Stimulated activated CD8-positive, alpha-beta memory T cell treated with anti-CD3 and anti-CD28 coated beads, Interleukin-4, amount 100 ng/mL, for 48 hours (primary cell): ENCODE results near the gene BIRC7.

Experiments
- DNase-seq: peaks from one replicate; pipeline ENCODE4 v3.0.0-alpha.2; 2020

BIRC7 gene, protein sequence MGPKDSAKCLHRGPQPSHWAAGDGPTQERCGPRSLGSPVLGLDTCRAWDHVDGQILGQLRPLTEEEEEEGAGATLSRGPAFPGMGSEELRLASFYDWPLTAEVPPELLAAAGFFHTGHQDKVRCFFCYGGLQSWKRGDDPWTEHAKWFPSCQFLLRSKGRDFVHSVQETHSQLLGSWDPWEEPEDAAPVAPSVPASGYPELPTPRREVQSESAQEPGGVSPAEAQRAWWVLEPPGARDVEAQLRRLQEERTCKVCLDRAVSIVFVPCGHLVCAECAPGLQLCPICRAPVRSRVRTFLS

DNA sequence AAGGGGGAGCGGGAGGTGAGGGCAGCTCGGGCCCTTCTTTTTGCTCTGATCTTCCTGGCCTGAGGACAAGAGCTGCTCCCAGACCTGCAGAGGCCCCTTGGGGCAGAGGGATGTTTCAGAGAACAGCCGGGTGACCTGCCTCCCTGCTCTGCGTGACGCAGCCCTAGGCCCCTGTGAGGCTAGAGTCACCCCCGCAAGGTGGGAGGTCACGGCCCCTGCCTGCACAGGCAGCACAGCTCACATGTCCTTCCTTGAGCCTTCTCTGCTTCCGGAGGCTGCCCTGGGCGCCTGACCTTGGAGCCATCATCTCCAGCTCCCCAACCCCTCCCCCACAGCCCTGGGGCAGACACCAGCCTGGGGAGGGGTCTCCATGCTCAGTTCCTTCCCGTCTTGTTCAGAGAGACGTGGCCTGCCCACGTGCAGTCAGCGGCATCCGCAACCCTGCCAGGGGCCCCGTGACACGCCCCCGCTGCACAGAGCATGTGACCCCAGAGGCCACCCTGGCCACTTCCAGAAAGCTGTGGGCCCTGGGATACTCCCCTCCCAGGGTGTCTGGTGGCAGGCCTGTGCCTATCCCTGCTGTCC lies at the start of gene BIRC7:
Gene BIRC7, plus strand, starts transcription at position 507 of the 585 bp plus-strand sequence. CDS start 192 bp downstream, outside the sequence.
- DNase-seq = no peak

DNA sequence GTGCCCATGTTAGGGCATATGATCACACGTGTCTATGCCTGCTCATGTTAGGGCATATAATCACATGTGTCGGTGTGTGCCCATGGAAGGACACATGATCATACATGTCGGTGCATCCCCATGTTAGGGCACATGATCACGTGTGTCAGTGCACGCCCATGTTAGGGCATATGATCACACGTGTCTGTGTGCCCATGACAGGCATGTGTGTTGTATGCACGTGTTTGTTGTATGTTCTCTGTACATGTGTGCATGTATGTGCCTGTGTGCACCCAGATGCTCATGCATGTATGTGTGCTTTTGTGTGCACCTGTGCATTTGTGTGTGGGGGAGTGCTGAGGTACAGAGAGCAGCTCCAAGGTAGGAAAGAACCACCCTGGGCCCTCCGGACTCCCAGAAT lies 49.6 kb upstream of the BIRC7 start:
- no peak for DNase-seq

DNA sequence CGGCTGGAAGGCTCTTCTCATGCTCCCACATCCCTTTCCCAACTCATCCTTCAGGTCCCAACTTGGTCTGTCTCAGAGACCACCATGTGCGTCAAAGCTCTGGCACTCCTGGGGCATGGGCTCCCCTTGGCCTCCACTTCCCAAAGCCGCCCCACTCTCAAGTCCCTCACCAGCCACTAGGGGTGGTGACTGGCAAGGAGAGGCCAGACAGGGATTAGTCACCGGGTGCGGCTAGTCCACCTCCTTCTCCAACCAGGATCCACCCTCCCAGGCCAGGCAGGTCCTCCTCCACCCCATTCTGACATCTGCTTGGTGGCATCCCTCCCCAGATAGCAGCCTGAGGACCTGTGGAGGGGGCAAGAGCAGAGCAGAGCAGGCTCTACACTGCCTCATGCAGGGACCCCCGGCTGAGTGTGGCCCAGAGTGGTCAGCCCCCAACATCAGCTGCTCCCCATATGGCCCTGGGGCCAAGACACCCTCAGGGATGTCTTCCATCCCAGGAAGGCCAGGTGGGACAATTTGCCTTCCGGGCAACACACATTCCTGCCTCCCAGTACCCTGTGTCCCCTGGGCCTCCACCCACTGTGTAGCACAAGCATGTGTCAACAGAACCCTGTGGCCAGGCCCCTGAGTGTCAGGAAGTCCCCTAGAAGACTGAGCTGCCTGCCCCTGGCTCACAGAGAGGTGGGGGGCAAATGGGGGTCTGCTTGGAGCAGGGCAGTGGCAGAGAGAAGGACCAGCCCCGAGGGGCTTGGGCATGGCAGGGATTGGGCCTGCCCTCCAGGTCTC lies 49.0 kb upstream of the BIRC7 start:
- no peak for DNase-seq

DNA sequence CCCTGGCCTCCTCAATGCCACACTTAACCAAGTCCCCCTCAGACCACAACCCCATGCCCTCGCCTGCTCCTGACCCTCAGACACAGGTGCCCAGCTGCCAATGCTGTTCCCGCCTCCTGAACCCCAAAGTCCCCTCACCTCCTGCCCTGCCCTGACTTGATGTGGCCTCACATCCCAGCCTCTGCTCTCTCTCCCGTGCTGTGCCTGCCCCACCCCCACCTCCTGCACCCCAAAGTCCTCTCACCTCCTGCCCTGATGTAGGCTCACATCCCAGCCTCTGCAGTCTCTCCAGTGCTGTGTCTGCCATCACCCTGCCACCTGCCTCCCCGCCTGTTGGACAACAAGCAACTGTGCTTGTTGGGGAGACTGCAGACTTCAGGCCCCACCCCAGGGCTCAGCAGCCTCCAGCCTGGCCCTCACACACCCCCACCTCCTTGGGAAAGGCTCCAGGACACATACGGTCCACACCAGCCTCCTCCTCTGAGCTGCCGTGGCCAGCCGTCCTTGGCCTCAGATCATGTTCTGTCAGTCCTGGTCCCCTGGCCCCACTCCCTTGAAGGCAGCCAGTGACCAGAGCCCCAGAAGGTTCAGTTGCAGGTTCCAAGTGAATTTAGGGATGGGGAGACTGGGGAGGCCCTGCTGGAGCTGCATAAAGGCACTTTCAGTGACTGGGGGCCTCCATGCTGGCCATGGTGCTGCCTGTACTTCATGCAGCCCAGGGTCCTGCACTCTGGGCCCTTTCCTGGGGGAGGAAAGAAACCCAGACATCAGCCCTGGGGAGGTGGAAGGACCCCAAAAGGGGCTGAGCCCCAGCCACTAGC lies 48.2 kb upstream of the BIRC7 start:
- no peak for DNase-seq

DNA sequence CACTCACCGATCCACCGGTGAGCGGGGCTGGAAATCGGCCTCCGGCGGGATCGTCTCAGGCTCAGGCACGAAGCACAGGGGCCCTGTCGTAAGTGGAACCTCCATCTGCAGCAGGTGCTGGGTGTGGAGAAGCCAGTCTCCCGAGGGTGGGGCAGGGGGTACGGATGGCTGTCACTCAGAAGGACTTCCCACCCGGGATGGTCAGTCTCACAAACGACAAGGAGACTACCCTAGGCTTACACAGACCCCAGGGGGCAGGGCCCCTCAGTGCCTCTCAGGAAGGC lies 47.6 kb upstream of the BIRC7 start:
- DNase-seq = no peak

DNA sequence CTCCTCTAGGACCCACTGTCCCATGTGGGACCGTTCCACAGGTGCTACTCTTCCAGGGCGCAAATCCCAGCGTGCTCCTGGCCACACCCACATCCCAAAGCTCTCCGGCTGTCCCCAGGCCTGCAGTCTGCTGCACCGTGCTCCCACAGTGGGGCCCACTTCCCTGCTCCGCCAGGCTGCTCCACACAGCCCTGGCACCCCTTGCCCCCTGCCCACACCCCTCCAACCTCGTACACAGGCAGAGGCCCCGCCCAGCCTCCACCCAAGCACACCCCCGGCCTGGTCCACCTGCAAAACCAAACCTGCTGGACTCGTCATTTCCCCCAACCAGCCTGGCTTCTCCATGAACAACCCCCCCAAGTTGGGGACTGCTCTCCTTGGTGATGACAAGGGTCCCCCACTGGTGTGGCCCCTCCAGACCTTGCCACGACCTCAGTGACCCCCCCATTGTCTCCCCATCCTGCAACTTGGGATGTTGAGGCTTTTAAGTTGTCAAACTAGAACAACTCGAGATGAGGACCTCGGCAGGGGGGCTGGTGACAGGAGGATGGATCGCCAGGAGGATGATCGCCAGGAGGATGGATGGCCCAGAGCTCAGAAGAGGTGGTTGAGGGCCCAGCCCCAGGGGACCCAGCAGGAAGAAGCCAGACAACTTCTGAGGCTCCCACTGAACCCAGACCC lies 46.9 kb upstream of the BIRC7 start:
- no peak for DNase-seq

DNA sequence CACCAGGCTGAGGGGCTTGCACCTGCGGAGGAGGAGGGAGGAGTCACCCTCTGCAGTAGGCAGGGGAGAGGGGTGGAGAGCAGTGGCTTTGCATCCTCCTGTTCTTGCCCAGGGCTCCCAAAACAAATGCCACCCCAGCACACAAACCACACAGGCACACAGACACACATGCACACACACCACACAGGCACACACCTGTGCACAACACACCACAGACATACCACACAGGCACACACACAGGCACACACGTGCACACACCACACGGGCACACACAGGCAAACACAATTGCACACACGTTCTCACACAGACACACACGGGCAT lies 46.4 kb upstream of the BIRC7 start:
- DNase-seq = no peak

DNA sequence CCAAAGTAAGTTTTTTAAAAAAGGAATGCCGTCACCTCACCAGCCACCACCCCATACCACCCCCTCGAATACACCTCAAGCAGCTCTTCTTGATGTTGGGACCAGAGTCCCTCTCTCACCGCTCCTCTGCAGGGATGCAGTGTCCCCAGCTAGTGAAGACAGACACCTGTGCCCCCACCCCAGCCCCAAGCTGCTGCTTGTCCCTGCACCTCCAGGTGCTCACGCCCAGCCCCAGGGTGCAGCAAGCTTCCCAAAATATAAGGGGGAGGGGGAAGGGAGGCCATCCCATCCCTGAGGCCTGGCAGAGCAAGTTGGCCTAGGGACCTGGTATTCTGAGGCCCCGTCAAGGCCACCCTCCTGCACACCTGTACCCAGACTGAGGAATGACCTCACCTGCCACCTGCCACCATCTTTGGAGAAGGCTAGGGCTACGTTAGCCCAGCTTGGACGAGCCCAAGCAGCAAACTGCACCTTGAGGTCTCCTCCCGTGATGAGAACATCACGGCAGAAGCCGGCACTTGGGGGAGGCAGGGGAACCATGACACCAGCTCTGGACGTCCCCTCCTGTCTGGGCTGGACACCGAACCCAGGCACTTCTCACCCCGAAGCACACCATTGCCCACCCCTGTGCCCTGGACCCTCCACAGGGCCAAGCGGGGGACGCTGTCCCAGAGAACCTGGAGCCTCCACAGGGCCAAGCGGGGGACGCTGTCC lies 45.7 kb upstream of the BIRC7 start:
- DNase-seq = no peak

DNA sequence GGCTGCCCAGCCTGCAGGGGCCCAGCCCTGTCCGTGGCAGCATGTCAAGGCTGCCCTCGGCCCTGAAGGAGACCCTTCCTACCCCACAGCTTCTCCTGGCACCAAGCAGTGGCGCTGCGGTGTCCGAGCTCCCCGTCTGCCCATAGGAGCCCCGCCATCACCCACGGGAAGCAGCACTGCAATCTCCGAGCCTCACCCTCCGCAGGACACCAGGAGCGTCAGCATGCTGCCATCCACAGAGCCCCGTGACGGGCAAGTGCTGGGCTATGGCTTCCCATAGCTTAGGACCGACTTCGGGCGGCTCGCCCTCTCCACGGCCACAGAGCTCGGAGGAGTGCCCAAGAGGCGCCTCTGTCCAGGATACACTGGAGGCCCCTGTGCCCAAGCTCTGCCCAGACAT lies 44.9 kb upstream of the BIRC7 start:
- DNase-seq = no peak

DNA sequence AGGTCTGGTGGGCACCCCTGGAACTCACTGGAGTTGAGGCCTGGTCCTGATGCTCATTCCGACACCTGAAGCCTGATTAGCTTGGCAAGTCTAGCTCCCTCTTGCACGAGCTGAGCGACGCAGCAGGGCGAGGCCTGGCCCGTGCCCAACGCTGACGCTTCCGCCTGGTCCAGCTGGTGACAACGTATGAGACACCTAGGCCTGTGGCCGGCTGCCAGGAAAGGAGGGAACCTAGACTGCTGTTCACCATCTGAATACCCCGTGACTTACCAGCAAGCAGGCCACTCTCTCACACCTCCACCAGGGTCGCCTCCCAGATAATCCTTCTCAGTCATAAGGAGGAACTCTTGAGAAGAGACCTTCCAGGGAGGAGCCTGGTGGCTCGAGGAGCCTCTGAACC lies 44.3 kb upstream of the BIRC7 start:
- DNase-seq = no peak

DNA sequence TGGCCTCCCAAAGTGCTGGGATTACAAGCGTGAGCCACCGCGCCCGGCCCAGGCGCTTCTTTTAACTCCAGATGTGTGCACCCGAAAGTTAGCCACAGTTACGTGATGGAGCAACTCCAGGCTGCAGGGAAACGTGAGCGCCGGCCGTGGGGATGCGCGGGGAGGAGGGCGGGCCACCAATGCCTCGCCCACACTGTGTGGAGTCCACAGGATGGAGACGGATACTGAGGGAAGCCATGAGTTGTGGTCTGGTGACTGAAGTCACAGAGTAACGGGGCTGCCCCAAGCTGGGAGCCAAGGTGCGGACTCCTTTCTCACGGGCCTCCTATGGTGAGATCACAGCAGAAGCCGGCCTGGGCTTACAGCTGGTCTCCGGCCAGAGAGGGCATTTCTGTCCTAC lies 43.0 kb upstream of the BIRC7 start:
- no peak for DNase-seq

DNA sequence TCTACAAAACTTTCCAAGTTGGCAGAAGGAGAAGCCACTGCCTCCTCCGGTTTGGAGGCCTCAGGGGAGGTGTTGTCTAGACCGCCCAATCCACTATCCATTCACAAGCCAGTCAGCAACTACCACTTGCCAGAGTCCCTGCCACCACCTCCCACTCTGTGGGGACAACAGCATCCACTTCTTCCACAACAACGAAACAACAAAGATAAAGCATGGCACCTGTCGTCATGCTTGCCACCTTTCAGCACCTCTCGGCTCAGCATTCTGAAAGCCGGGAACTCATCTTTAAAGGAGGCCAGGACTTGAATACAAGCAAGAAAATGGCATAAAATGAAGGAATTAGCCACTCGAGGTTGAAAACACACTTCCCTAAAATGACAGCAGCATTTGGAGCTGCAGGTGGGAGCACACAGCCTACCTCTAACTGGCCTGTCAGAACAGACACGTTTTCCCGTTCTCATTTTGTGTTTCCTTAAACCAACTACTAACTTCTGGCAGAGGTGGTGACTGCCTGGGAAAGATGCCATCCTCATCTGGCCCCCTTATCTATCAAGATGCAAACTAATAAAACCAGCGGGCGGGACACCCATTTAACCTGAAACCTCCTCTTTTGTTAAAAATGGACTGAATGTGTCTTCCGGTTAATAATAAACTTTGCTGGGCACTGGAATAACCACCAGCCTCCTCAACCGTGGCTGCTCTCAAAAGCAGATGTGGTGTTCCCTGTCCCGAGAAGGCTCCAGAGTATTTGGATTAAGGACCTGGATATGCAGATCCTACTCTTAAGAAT lies 41.5 kb upstream of the BIRC7 start:
- DNase-seq = no peak

DNA sequence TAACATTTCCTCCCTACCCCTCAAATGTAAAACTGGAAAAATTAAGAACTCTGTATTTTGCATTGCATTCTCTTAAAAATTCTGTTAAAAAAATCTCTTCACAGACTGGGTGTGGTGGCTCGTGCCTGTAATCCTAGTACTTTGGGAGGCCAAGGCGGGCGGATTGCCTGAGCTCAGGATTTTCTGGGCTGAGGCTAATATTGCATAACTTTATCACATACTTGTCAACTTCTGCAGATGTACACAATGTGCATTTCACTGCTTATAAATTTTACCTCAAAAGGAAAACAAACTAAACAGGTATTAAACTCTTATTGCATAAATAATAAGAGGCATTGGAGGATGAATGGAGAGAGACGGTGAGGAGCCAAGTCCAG lies 40.9 kb upstream of the BIRC7 start:
- no peak for DNase-seq

DNA sequence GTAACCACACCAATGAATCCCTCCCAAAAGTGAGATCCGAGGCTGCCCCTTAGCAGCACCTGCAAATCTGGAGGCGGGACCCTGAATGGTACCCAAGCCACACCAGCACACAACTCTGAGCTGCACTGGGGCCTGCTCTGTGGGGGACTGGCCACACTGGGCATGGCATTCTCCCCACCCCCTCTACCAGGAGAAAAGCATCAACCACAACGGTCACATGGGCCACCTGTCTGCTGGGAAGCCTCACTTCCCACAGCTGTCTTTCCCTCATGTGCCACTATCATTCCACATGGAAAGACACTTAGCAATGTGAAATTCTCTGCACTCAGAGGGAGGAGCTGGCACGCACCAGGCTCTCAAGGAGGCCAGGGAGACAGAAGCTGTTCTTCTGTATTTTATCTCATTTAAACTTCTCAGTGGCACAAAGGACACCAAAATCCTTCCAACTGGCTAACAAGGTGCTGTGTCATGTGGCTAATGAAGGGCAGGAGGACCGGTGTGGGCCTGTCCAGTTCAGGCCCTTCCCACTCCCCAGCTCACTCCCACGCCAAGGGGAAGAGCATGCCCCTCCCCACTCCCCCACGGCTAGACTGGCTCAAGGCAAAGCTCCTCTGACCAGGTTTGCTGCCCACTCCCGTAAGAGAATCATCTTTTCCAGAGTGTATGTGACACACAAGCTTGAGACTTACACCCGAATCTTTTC lies 38.8 kb upstream of the BIRC7 start:
- no peak for DNase-seq

DNA sequence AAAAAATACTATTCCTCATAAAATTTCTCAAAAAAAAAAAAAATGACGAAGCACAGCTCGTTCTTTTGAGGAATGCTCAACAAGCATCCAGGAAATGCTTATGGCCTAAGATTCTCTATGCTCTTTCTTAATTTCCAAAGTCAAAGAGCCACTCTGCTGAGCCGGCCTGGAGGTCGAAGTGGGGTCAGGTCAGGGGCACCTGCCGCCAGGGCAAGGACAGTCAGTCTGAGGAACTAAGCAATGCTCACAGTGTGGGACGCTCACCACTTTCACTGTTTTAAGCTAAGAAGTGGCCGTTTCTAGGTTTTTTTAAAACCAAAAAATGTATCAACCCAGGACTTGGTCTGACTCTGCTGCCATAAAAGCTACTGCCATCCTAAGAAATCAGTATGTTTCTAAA lies 37.1 kb upstream of the BIRC7 start:
- no peak for DNase-seq

DNA sequence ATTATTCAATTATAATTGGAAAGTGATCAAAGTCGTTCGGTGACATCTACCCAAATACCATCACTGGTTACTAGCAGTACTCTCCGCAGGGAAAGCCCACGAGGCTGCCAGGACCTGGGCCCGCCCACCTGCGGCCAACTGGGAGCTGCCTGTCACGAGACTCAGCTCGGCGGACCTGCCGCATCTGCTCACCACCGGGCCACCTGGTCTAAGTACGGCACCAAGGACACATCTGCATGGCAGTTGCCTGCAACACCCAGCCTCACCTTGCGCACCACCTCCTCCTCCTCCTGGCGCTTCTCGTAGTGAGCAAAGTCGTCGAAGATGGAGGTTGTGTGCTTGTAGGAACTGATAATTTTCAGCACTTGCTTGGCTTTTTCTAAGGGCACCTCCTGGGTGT lies 33.7 kb upstream of the BIRC7 start:
- DNase-seq = no peak

DNA sequence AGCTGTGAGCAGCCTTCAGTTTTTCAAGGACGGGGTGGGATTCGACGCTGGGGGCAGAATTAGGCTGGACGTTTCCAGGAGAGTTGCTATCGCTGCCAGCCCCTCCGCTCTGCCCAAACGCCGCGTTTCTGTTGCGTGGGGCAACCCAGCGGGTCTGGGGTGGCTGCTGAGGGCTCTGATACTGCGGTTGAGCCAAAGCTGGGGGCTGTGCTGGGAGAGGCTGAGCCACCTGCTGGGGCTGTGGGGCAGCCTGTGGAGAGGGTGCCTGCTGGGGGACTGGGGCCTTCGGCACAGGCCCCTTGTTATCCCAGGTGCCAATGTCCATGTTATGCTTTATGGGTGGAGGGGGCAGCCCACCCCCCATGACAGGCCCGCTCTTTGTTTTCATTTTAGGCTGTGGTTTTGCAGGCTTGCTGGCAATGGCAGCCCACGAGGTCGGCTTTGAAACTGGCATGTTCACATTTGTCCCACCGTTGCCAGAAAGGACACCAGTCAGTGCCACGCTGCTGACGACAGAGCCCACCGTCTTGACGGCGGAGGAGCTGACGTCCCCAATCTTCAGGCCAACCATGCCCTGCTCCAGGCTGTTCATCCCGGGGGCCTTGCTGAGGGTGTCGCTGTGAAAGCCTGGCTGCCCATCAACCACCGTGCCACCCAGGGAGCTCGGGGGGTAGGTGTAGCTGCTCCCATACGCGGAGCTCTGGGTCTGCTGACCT lies 32.7 kb upstream of the BIRC7 start:
- no peak for DNase-seq

DNA sequence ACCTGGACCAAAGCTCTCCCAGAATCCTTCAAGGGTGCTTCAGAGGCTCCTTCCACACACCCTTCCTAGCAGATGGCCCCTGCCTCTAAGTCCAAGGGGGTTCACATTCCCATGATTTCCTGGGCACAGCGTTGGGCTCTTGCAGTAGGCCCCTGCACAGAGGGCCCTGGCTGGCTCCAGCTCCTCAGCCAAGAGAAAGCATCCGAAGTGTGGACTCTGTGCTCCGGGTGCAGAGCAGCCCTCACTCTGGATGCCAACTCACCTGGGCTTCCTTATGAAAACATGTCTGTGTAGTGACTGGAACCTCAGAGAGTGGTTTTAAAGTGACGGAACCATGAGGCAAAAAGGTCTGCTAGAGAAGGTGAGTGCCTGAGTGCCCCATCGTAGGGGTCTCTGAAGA lies 31.3 kb upstream of the BIRC7 start:
- no peak for DNase-seq

DNA sequence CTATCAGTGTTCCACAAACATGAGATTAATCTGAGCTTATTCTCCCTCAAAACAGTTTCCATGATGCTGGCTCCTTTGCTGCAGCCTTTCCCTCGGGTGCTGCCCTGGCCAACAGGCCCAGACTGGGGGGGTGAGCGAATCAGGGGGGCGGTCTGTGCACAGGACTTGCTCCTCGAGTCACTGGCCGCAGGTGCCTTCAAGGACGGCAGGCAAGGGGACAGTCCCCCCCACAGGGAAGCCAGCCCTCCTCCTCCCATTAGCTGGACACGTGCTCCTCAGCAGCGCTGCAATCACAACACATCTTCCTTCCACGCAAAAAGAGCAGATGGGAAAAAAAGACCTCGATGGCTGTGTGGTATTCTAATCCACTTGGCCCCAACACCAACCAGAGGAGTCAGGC lies 29.8 kb upstream of the BIRC7 start:
- DNase-seq = no peak

DNA sequence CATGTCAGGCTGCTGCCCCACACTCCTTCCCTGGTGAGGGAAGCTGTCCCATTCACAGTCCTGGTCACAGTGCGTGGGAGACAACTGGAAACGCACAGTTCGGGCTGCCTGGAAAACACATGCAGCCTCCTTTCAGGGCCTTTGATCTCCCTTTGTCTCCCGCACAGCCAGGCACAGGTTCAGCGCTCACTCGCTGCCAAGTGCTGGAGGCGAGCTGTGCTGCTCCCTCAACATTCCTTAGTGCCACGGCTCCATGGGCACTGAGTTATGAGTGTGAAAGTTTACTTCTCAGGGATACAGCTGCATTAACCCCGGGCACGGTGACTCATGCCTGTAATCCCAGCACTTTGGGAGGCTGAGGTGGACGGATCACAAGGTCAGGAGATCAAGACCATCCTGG lies 28.8 kb upstream of the BIRC7 start:
- no peak for DNase-seq
